Measurements from ENCODE around the gene DSTN. TPM values are rescaled to one million over a fixed set of nuclear protein-coding genes. Genes with fewer than 3 reads are reported as not detected.

Gene DSTN
- total and polyA plus RNA-seq, 12 donors: 261 to 802 (median 546) TPM

DNA sequence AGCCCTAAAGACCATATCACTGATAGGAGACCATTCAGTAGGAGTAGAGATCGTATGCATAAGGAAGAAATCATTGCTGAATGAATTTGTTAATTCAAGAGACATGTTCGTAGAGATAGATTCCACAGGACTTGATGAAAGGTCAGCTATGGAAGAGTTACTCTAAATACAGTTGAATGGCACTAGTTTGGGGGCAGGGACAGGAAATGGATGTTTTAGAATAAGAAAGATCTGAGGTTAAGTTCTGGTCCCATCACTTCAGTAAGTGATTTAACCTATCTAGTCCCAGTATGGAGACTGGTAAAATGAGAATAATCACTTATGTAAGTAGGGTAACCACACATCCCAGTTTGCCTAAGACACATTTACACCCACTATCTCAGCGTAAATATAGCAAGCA lies 35.8 kb upstream of the DSTN start:
- Histone ChIP-seq H3K36me3 (no peaks in the 10 kb centered on the region), H3K9me3 (no peaks in the 10 kb centered on the region), H3K27me3 (peaks cover 0 to 26% (median 0%) of the 10 kb centered on the region in 7 donors), H3K4me3 (no peak overlapping the region), H3K27ac (no peak overlapping the region), H3K4me1 (peaks cover 0 to 25% (median 5%) of the 10 kb centered on the region in 9 donors)
- TF ChIP-seq, protein P1, sequence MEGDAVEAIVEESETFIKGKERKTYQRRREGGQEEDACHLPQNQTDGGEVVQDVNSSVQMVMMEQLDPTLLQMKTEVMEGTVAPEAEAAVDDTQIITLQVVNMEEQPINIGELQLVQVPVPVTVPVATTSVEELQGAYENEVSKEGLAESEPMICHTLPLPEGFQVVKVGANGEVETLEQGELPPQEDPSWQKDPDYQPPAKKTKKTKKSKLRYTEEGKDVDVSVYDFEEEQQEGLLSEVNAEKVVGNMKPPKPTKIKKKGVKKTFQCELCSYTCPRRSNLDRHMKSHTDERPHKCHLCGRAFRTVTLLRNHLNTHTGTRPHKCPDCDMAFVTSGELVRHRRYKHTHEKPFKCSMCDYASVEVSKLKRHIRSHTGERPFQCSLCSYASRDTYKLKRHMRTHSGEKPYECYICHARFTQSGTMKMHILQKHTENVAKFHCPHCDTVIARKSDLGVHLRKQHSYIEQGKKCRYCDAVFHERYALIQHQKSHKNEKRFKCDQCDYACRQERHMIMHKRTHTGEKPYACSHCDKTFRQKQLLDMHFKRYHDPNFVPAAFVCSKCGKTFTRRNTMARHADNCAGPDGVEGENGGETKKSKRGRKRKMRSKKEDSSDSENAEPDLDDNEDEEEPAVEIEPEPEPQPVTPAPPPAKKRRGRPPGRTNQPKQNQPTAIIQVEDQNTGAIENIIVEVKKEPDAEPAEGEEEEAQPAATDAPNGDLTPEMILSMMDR (IDR thresholded peaks at IDR 0.05): no peak
- DNase-seq (no peak), ATAC-seq (no peak)
- WGBS, 2 donors: 94% methylated on average over 3 of the region's 3 CpGs
- intact Hi-C loops (cut with DNase I): loop anchor here in 3 of 10 donors (10.0 kb wide), 2 partner anchors 361 to 371 kb away; no protein-coding TSS in a partner anchor

DNA sequence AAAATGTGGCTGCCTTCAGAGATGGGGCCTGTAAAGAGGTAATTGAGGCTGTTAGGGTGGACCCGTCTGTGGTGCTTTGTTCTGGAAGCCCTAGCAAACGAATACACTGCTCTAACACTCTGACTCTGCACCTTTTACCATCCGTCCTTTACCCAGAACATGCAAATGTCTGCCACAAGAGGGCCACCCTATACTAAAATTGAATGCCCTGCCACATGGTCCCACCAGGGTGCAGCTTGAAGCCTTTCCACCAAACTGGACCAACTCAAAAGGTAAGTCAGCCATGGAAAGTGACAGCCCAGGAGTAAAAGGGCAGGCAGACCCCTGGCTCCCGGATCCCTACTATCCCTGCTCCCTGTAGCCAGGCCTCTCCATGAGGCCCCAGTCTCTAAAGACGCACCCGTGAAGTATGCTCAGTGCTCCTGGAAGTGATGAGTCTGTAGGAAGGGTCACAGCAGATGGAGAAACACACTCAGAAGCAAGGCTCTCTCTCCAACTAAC lies 32.9 kb upstream of the DSTN start:
- Histone ChIP-seq H3K27ac (no peak overlapping the region), H3K4me3 (no peak overlapping the region), H3K4me1 (peaks cover 0 to 10% (median under 1%) of the 10 kb centered on the region in 9 donors), H3K27me3 (peaks cover 0 to 2% (median 0%) of the 10 kb centered on the region in 7 donors), H3K9me3 (no peaks in the 10 kb centered on the region), H3K36me3 (no peaks in the 10 kb centered on the region)
- intact Hi-C loops (cut with DNase I): loop anchor here (1.0 to 10.0 kb wide), 12 partner anchors 35 to 460 kb away; partner anchors contain the start of gene DSTN (in 1 of the 10)
- ATAC-seq: peak; percentile 96 to 98 (median 97)
- TF ChIP-seq, protein P1 (IDR thresholded peaks at IDR 0.05): peak; percentile 80 to 95 (median 89)
- 22 to 26% methylated on average over 6 of the region's 6 CpGs for WGBS, 2 donors
- DNase-seq: peak; percentile 26 to 77

DNA sequence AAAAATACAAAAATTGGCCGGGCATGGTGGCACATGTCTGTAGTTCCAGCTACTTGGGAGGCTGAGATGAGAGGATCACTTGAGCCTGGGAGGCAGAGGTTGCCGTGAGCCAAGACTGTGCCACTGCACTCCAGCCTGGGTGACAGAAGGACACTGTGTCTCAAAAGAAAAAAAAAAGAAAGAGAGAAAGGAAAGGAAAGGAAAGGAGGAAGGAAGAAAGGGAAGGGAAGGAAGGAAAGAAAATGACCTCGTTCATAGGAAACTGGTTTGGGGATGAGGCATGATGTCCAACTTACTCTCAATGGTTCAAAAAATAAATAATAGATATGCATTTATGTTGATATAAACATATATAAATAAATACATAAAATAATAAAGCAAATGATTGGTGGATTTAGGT lies 31.9 kb upstream of the DSTN start:
- 77 to 81% methylated on average over 3 of the region's 3 CpGs for WGBS, 2 donors
- Histone ChIP-seq H3K4me1 (peaks cover 0 to 16% (median 4%) of the 10 kb centered on the region in 9 donors), H3K9me3 (no peaks in the 10 kb centered on the region), H3K36me3 (no peaks in the 10 kb centered on the region), H3K27me3 (no peaks in the 10 kb centered on the region), H3K27ac (no peak overlapping the region), H3K4me3 (no peak overlapping the region)
- TF ChIP-seq, protein P1 (IDR thresholded peaks at IDR 0.05): no peak
- intact Hi-C loops (cut with DNase I): loop anchor here (1.0 to 10.0 kb wide), 12 partner anchors 34 to 459 kb away; partner anchors contain the start of gene DSTN (in 1 of the 10)
- ATAC-seq: no peak
- no peak for DNase-seq

DNA sequence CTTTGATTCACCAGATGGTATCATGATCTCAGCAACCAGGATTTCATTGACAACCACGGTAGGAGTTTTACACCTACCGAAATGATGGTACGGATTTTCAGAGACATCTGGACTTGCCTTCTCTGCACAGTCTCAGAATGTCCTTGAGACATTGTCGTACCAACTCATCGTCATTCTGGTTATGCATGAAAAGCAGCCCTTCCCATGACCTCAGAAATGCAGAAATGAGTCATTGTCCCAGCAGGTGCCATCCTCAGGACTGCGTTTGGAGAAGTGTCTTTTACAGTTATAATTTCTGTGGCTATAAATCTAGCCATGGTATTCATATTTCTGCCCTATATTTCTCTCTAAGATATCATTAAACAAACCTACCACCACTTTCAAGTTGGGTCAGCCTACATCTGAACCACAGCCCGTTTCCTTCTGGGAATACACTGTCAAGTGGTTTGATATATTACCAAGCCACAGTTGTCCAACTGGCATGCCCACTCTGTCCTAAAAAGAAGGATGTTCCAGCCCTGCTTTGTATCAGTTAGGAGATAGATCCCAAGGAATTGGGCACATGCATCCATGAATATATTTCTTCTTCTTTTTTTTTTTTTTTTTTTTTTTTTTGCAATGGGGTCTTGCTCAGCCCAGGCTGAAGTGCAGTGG lies 31.2 kb upstream of the DSTN start:
- Histone ChIP-seq H3K4me1 (peaks cover 0 to 19% (median 7%) of the 10 kb centered on the region in 9 donors), H3K27ac (no peak overlapping the region), H3K27me3 (no peaks in the 10 kb centered on the region), H3K36me3 (no peaks in the 10 kb centered on the region), H3K4me3 (no peak overlapping the region), H3K9me3 (no peaks in the 10 kb centered on the region)
- WGBS, 2 donors: 73 to 81% methylated on average over 7 of the region's 7 CpGs
- DNase-seq (no peak), ATAC-seq (no peak)
- intact Hi-C loops (cut with DNase I): loop anchor here in 8 of 10 donors (5.0 to 10.0 kb wide), 7 partner anchors 34 to 459 kb away; partner anchors contain the start of gene DSTN (in 1 of the 8)
- TF ChIP-seq, protein P1 (IDR thresholded peaks at IDR 0.05): no peak
